Measurements from ENCODE around the gene UGT3A2. TPM values are rescaled to one million over a fixed set of nuclear protein-coding genes. Genes with fewer than 3 reads are reported as not detected.

Gene UGT3A2
- total RNA-seq, 1 donor from 2014 or later: not detected

DNA sequence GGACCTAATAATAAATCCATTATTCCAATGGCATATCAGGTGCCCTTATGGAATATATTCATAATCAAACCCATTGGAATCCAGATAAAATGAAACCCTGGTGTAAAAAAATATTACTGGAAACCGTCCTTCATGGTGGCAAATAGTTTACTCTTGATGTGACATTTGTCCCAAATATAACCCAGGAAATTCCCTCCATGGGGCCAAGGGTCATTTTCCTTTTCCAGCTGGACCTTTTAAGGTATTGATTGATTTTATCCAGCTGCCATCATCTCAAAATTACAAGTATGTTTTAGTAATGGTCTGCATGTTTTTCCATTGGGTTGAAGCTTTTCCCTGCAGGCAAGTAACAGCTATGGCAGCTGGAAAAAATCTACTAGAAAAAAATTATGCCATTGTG, 67.1 kb downstream of the UGT3A2 start:
- no peak for DNase-seq
- ATAC-seq: no peak
- no peak overlapping the region for H3K4me3 ChIP-seq
- no peaks in the 10 kb centered on the region for H3K27me3 ChIP-seq
- no peaks in the 10 kb centered on the region for H3K36me3 ChIP-seq
- intact Hi-C loops (cut with DNase I): no loop called here
- H3K4me1 ChIP-seq: no peaks in the 10 kb centered on the region
- no peaks in the 10 kb centered on the region for H3K9me3 ChIP-seq
- no peak for TF ChIP-seq CTCF (IDR thresholded peaks at IDR 0.05)
- no peak overlapping the region for H3K27ac ChIP-seq

- Histone ChIP-seq H3K4me3 (no peak overlapping the region), H3K36me3 (no peaks in the 10 kb centered on the region), H3K4me1 (no peaks in the 10 kb centered on the region), H3K27me3 (no peaks in the 10 kb centered on the region), H3K27ac (no peak overlapping the region), H3K9me3 (no peaks in the 10 kb centered on the region)
- ATAC-seq (no peak), DNase-seq (no peak)
- intact Hi-C loops (cut with DNase I): no loop called here
- no peak for TF ChIP-seq CTCF (IDR thresholded peaks at IDR 0.05)
These were observed 70.6 kb downstream of the UGT3A2 start for GRCh38 chr5:35996076-35996475.

DNA sequence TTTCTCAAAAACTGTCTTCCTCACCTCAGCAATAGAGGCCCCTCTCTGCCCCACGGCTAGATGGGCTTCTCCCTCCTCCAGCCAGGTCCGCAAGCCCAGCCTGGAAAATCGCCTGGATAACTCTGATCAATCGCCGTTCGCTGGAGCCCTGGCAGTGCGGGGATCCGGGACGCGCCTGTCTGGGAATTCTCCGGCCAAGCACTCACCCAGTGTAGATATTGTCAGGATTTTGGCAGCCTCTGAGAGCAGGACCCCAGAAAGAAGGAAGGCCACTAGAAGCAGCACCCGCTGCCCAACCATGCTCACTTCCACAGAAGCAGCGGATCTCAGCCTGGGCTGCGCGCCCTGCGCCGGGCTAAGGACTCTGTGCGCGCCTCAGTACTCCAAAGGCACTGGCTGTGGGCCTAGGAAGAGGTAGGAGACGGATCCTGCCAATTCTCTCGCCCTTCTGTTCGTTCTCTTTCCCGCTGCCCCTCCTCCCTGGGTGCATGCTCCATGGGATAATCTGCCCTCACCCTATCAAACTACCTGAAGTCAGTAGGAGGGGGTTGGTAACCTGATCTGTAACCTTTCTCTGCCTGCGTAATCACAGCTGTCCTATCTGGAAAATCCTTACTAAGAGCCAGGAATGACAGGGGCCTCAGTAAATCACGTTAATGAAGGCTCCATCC, 75.6 kb downstream of the UGT3A2 start, which contains the start of gene UGT3A1:
Gene UGT3A1 (minus strand): TSS at position 450 of the 671 bp plus-strand sequence. CDS start 150 bp downstream, at position 300.
- no peaks in the 10 kb centered on the region for H3K9me3 ChIP-seq
- no peaks in the 10 kb centered on the region for H3K36me3 ChIP-seq
- DNase-seq (no peak), ATAC-seq (no peak)
- TF ChIP-seq CTCF (IDR thresholded peaks at IDR 0.05): no peak
- H3K27me3 ChIP-seq: peaks cover 4% of the 10 kb centered on the region
- H3K27ac ChIP-seq: no peak within 1 kb of the TSS
- H3K4me3 ChIP-seq: no peak within 1 kb of the TSS
- intact Hi-C loops (cut with DNase I): no loop called here
- no peaks in the 10 kb centered on the region for H3K4me1 ChIP-seq

GRCh38 chr5:35990520-35990919, 76.2 kb downstream of the UGT3A2 start:
- no peak overlapping the region for H3K27ac ChIP-seq
- DNase-seq (no peak), ATAC-seq (no peak)
- no peak for TF ChIP-seq CTCF (IDR thresholded peaks at IDR 0.05)
- no peaks in the 10 kb centered on the region for H3K9me3 ChIP-seq
- intact Hi-C loops (cut with DNase I): no loop called here
- no peaks in the 10 kb centered on the region for H3K36me3 ChIP-seq
- H3K27me3 ChIP-seq: peaks cover 4% of the 10 kb centered on the region
- no peaks in the 10 kb centered on the region for H3K4me1 ChIP-seq
- H3K4me3 ChIP-seq: no peak overlapping the region

GRCh38 chr5:35988529-35988928, 78.2 kb downstream of the UGT3A2 start:
- ATAC-seq: no peak
- intact Hi-C loops (cut with DNase I): no loop called here

More at GRCh38 chr5:35988529-35988928, 78.2 kb downstream of the UGT3A2 start:
- H3K4me3 ChIP-seq: no peak overlapping the region
- H3K4me1 ChIP-seq: no peaks in the 10 kb centered on the region
- DNase-seq: no peak
- H3K36me3 ChIP-seq: no peaks in the 10 kb centered on the region
- no peaks in the 10 kb centered on the region for H3K9me3 ChIP-seq
- H3K27ac ChIP-seq: no peak overlapping the region
- peaks cover 4% of the 10 kb centered on the region for H3K27me3 ChIP-seq
- TF ChIP-seq CTCF (IDR thresholded peaks at IDR 0.05): no peak

Measured in upper lobe of right lung (tissue), 1 donor.